Hematopoietic multipotent progenitor cell treated with erythropoietin and hydrocortisone succinate and interleukin-3 and kit ligand, for 4 days (in vitro differentiated cells): ENCODE data around the gene ATP1B1.
"Not testable (repeated sequence)": the region's sequence is repeated elsewhere in the genome, so short reads cannot be mapped to it uniquely, and the experiment has no call there.

Source experiments
- DNase-seq: peaks from one replicate; pipeline ENCODE4 v3.0.0-alpha.2; 2015

Gene ATP1B1

DNA sequence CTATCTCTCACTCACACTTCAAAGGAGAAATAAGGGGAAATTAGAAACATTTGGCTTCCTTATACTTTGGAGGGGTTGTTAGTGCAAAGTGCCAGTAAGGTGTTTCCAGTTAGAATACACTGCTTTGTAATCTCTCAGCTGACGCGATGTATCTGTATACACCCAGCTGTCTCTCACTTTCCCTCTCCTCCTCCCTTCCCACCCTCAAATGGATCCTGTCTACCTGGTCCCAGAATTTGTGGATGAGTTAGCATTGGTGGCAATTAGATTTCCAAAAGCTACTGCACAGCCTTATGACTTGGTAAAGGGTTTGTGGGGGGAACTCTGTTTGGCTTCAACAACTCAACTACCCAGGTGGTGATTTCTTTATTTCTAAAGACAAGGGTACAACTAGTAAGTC lies 10.5 kb downstream of the ATP1B1 start:
- DNase-seq = no peak

- no peak for DNase-seq
Observed at GRCh38 chr1:169117599-169117998, 11.1 kb downstream of the ATP1B1 start.

DNA sequence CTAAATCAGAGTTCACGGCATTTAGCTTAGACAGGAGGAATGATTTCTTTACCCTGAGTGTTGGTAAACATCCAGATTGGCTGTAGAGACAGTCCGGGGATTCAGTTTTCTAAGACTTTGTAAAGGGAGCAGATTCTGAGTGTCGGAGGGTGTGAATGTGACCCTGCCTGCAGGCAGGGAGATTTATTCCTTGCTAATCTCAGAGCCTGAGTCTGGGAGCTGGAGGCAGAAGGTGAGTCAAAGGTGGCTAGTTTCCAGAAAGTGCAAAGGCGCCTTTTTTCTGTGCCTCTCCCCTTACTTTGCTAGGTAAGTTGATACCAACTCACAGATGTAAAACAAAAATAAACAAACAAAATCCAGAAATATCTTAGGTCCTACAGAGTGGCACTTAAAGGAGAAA lies 11.7 kb downstream of the ATP1B1 start:
- no peak for DNase-seq

DNA sequence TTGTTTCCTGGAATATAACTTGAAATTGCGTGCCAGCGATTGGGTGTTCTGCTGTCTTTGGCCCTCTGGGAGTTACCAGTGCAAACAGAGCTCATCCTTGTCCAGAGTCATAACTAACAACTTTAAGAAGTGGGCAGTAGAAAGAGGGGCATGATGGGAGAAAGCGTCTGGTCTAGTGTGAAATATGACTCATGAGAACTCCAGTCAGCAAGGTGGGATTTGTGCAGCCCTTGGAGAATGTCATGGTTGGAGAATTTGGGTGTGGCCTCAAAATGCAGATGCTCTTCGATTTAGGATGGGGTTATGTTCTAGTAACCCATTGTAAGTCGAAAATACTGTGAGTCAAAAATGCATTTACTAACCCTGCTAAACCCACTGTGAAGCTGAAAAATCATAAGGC lies 12.9 kb downstream of the ATP1B1 start:
- no peak for DNase-seq

DNA sequence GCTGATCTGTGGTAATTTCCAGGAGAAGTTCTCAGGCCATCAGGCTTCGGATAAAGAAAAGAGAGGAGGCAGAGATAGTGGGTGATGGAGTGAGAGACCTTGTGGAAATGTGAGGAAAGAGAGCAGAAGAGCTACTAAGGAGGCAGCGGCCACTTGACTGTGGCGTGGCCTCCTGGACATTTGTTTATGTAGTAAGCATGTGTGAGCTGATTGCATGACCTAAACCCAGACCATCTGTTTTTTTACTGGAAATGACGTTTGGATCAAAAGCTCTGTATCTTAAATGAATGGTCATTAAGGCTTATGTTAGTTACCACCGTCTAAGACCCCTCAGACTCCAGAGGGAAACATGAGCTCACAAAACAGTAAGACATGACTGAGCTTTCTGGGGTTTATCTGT lies 13.6 kb downstream of the ATP1B1 start:
- no peak for DNase-seq

- no peak for DNase-seq
Observed at GRCh38 chr1:169121146-169121923, 14.8 kb downstream of the ATP1B1 start.

GRCh38 chr1:169122976-169123375 lies 16.5 kb downstream of the ATP1B1 start:
- DNase-seq = no peak

- no peak for DNase-seq
Observed at GRCh38 chr1:169124459-169124858, 18.0 kb downstream of the ATP1B1 start.

- DNase-seq = not testable (repeated sequence)
Observed at GRCh38 chr1:169125597-169125996, 19.1 kb downstream of the ATP1B1 start.

GRCh38 chr1:169126335-169126734 lies 19.8 kb downstream of the ATP1B1 start:
- DNase-seq = no peak

- DNase-seq = no peak
Observed at GRCh38 chr1:169127305-169127704, 20.8 kb downstream of the ATP1B1 start.

- DNase-seq = no peak
Observed at GRCh38 chr1:169128562-169128961, 22.1 kb downstream of the ATP1B1 start.

DNA sequence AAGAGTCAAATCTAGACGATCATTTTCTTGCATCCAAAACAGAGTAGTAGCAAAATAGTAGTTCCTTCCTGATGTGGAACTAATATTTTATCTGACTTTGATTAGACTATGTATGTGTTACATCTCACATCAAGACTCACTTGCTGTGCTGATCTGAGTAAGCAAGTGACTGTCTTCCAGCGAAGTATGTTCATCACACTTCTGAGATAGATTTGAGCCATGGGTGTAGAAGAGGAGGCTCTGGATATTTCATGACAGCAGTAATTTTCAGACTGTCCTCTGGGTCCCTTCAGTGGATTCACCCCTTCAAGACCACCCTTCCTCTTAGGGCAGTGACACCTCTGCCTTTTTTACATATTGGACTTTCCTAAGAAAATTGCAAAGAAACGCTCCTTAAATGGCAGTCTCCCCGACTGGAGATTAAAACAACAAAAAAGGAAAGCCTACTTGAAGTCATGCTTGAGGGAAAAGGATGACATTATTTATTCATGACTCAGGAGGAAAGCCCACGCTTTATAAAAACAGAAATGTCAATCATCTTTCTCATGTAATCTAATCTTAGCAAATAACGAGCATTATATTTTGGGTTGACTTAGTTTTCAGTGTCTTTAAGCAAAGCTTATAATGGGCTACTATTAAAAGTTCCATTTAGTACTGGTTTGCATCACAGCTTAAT lies 22.8 kb downstream of the ATP1B1 start:
- DNase-seq = no peak

DNA sequence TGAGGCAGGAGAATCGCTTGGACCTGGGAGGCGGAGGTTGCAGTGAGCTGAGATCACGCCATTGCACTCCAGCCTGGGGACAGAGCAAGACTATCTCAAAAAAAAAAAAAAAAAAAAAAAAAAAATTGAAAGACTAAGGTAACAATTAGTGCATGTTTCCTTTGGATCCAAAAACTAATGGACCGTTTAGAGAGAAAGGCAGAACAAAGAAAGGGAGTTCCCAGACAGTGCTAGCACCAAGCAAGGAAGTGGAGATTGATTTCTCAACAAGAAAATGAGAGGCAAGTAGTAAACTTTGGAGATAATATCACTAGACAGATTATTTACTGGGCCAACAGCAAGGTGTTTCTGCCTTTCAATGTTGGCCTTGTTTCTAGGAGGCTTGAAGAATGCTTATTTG lies 24.2 kb downstream of the ATP1B1 start:
- DNase-seq = no peak

- DNase-seq = no peak
Observed at GRCh38 chr1:169132512-169133227, 26.2 kb downstream of the ATP1B1 start.

DNA sequence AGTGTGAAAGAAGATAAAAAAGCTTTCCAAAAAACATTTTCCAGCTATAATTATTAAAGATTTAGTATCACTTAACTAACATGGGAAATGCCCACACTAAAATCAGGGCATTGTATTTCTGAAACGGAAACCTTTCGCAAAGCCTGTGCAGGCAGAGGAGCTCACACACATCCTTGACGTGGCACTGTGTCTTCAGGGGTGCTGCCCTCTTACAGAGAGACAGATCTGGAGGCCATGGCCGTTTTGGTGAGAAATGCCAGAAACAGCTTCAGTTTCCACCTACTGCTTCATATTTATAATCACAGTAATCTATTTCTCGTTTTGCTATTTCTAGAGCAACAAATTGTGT lies 26.7 kb downstream of the ATP1B1 start:
- DNase-seq = no peak

- DNase-seq = peak; percentile 31
Observed at GRCh38 chr1:169133801-169134502, 27.5 kb downstream of the ATP1B1 start.

GRCh38 chr1:169137357-169137756 lies 30.9 kb downstream of the ATP1B1 start:
- DNase-seq = no peak

GRCh38 chr1:169138866-169139670 lies 32.6 kb downstream of the ATP1B1 start:
- no peak for DNase-seq

DNA sequence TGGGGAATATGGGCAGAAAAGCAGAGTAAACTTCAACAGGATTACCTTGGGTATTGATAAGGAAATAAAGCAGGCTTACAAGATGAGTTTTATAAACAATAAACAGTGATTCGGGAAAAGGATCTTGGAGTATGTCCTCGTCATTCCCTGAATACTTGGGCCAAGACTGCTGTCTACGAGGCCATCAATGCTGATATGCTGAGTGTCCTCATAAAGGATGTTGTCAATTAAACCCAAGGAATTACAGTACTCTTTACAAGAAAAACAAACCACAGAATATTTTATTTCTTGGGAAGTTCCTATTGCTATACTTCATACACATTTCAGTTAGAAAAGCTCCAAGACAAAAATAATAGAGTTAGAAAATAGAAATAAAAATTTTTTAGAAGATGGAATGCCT lies 34.9 kb downstream of the ATP1B1 start:
- DNase-seq = no peak

DNA sequence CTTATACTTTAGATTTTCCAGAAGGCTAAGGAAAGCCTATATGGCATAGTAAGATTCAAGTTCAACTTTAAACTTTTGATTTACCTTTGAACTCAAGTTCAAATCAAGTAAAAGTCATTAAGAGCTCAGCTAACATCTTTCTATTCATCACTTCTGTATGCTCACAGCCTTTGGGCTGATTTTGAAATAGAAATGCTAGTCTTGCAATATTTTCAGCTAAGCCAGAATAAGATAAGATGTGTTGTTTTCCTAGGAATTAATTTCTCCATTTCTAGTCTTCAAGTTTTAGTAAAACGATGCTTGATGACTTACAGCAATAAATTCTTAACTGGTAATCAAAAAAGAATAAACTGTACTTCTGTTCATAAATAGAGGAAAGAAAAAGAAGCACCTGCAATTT lies 35.6 kb downstream of the ATP1B1 start:
- no peak for DNase-seq

GRCh38 chr1:169143346-169143745 lies 36.9 kb downstream of the ATP1B1 start:
- DNase-seq = no peak

GRCh38 chr1:169143984-169144383 lies 37.5 kb downstream of the ATP1B1 start:
- DNase-seq = no peak
